K562 (cell line): ENCODE measurements around the gene CBX8.

ENCODE experiments used
- CEBPZ ChIP-seq: fragments of 150-350 bp; IDR thresholded peaks from 2 replicates; pipeline ENCODE4 v1.6.1; 2014; ENCODE audit warnings: low read depth, mild to moderate bottlenecking, low read length, borderline replicate concordance
- CHD2 ChIP-seq: IDR thresholded peaks from 2 replicates; pipeline ENCODE4 v1.6.1; 2011; ENCODE audit warnings: low read depth, low read length
- DACH1 ChIP-seq: fragments of 450-650 bp; IDR thresholded peaks from 2 replicates; pipeline ENCODE4 v1.6.1; 2018; ENCODE audit not compliant: partially characterized antibody
- MYC ChIP-seq, 2 experiments: fragments of 250-450 bp in 1 of 2; sonication (Bioruptor Pico) in 1 of 2; IDR thresholded peaks; 2 replicates each; pipeline versions ENCODE4 v1.5.1 to v1.6.1; 2012 to 2021; ENCODE audit warnings: low read depth in 2 of 2, borderline replicate concordance in 1 of 2, improper control_type of control experiment in 1 of 2, low read length in 1 of 2, mild to moderate bottlenecking in 1 of 2, moderate library complexity in 1 of 2
- POLR2AphosphoS2 ChIP-seq: IDR thresholded peaks from 2 replicates; pipeline ENCODE4 v1.6.1; 2012; ENCODE audit warnings: low read length, improper control_type of control experiment
- RFX5 ChIP-seq: IDR thresholded peaks from 2 replicates; pipeline ENCODE4 v1.6.1; 2011; ENCODE audit warnings: low read depth, mild to moderate bottlenecking, improper control_type of control experiment, low read length
- ZNF274 ChIP-seq: IDR thresholded peaks from 2 replicates; pipeline ENCODE4 v1.6.1; 2011; ENCODE audit warnings: low read depth, mild to moderate bottlenecking, low read length, moderate library complexity, borderline replicate concordance
- TF ChIP-seq, protein P1 (sequence below), 2 experiments: fragments of 450-650 bp in 1 of 2; sonication (generic) in 1 of 2; formaldehyde crosslinking in 1 of 2; IDR thresholded peaks; 2 replicates each; pipeline versions ENCODE4 v1.7.1 to v1.9.0; 2016 to 2022; ENCODE audit warnings: inconsistent platforms in 1 of 2, mild to moderate bottlenecking in 1 of 2, missing genetic modification reagents in 1 of 2
- TF ChIP-seq, protein P2 (sequence below): sonication (generic); formaldehyde crosslinking; IDR thresholded peaks from 2 replicates; pipeline ENCODE4 v1.8.0; 2022; ENCODE audit warnings: missing genetic modification reagents, mild to moderate bottlenecking, borderline replicate concordance
- TF ChIP-seq, protein P3 (sequence below): sonication (generic); formaldehyde crosslinking; IDR thresholded peaks from 2 replicates; pipeline ENCODE4 v1.9.0; 2022; ENCODE audit warnings: mild to moderate bottlenecking, missing genetic modification reagents

DNA sequence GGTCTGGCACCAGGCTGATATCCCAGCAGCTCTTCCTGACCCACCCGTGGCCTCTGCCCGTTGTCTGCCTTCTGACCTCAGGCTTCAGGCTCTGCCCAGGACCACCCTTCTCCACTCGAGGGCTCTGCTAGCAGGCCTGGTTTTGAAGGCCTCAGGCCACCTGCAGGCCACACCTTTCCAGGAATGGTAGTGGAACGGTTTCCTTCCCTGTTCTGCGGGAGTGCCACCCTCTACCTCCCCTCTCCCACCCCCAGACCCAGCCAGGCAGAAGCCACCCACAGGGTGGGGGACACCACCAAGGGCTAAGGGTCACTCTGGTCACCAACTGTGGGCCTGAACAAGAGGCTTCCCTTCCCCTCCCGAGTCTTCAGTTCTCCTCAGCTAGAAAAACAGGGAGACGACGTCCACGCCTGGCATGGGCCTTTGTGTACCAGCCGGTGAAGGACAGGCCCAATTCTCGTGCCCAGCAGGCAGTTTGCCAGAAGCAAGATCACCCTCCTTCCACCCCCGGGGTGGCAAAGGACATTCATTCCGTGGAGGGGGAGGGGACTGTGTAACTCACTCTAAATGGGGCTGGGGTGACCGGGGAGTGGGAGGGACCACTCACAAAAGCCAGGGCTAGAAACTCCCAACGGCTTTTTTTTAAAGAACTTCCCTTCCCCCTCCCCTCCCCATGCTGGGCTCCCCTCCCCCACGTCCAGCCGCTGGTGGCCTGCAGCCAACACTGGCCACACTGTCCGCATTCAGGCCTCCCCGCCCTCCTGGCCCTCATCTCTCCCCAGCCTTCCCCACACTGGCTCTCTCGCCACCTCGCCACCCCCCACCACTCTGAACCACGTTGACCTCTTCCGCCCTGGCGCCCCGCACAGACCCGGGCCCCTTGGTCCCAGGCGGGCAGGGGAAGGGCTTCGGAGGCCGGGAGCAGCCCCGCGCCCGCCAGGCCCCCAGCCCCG, 34.7 kb upstream of the CBX8 start:
- TF ChIP-seq, protein P1, sequence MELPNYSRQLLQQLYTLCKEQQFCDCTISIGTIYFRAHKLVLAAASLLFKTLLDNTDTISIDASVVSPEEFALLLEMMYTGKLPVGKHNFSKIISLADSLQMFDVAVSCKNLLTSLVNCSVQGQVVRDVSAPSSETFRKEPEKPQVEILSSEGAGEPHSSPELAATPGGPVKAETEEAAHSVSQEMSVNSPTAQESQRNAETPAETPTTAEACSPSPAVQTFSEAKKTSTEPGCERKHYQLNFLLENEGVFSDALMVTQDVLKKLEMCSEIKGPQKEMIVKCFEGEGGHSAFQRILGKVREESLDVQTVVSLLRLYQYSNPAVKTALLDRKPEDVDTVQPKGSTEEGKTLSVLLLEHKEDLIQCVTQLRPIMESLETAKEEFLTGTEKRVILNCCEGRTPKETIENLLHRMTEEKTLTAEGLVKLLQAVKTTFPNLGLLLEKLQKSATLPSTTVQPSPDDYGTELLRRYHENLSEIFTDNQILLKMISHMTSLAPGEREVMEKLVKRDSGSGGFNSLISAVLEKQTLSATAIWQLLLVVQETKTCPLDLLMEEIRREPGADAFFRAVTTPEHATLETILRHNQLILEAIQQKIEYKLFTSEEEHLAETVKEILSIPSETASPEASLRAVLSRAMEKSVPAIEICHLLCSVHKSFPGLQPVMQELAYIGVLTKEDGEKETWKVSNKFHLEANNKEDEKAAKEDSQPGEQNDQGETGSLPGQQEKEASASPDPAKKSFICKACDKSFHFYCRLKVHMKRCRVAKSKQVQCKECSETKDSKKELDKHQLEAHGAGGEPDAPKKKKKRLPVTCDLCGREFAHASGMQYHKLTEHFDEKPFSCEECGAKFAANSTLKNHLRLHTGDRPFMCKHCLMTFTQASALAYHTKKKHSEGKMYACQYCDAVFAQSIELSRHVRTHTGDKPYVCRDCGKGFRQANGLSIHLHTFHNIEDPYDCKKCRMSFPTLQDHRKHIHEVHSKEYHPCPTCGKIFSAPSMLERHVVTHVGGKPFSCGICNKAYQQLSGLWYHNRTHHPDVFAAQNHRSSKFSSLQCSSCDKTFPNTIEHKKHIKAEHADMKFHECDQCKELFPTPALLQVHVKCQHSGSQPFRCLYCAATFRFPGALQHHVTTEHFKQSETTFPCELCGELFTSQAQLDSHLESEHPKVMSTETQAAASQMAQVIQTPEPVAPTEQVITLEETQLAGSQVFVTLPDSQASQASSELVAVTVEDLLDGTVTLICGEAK (IDR thresholded peaks at IDR 0.05) = peak; percentile 44; the same call in 1 of the 2 replicates
- TF ChIP-seq, protein P1 (CRISPR knock-in tag; IDR thresholded peaks at IDR 0.05) = no peak
- TF ChIP-seq, protein P2, sequence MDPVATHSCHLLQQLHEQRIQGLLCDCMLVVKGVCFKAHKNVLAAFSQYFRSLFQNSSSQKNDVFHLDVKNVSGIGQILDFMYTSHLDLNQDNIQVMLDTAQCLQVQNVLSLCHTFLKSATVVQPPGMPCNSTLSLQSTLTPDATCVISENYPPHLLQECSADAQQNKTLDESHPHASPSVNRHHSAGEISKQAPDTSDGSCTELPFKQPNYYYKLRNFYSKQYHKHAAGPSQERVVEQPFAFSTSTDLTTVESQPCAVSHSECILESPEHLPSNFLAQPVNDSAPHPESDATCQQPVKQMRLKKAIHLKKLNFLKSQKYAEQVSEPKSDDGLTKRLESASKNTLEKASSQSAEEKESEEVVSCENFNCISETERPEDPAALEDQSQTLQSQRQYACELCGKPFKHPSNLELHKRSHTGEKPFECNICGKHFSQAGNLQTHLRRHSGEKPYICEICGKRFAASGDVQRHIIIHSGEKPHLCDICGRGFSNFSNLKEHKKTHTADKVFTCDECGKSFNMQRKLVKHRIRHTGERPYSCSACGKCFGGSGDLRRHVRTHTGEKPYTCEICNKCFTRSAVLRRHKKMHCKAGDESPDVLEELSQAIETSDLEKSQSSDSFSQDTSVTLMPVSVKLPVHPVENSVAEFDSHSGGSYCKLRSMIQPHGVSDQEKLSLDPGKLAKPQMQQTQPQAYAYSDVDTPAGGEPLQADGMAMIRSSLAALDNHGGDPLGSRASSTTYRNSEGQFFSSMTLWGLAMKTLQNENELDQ (CRISPR knock-in tag) = no peak
- TF ChIP-seq CEBPZ = no peak
- TF ChIP-seq POLR2AphosphoS2 = no peak
- no peak for TF ChIP-seq ZNF274
- TF ChIP-seq DACH1 = no peak
- 0 out of 2 replicates have a peak, but pooled peaks have one; percentile 62 for TF ChIP-seq CHD2
- TF ChIP-seq, protein P3, sequence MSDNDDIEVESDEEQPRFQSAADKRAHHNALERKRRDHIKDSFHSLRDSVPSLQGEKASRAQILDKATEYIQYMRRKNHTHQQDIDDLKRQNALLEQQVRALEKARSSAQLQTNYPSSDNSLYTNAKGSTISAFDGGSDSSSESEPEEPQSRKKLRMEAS (CRISPR knock-in tag) = no peak
- TF ChIP-seq RFX5 = no peak
- TF ChIP-seq MYC (IDR thresholded peaks at IDR 0.05; ENCODE audit: low read depth, low read length) = peak; percentile 55; the same call in 1 of the 2 replicates
- TF ChIP-seq MYC (CRISPR knock-in tag; IDR thresholded peaks at IDR 0.05; ENCODE audit: borderline replicate concordance, low read depth) = peak; percentile 55; the same call in 1 of the 2 replicates
